ENCODE data around the gene TELO2.

GRCh38 chr16:1457489-1458245 lies 35.5 kb upstream of the TELO2 start:
- TF ChIP-seq, protein P1, sequence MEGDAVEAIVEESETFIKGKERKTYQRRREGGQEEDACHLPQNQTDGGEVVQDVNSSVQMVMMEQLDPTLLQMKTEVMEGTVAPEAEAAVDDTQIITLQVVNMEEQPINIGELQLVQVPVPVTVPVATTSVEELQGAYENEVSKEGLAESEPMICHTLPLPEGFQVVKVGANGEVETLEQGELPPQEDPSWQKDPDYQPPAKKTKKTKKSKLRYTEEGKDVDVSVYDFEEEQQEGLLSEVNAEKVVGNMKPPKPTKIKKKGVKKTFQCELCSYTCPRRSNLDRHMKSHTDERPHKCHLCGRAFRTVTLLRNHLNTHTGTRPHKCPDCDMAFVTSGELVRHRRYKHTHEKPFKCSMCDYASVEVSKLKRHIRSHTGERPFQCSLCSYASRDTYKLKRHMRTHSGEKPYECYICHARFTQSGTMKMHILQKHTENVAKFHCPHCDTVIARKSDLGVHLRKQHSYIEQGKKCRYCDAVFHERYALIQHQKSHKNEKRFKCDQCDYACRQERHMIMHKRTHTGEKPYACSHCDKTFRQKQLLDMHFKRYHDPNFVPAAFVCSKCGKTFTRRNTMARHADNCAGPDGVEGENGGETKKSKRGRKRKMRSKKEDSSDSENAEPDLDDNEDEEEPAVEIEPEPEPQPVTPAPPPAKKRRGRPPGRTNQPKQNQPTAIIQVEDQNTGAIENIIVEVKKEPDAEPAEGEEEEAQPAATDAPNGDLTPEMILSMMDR (IDR thresholded peaks at IDR 0.05): no peak
- no peak for TF ChIP-seq POLR2A (IDR thresholded peaks at IDR 0.05)
